IMR-90 (cell line): Measurements from ENCODE around the gene PTPN22. TPM values are rescaled to one million over a fixed set of nuclear protein-coding genes. Genes with fewer than 3 reads are reported as not detected.

Experiments used
- ATAC-seq: fragments of 200-7000 bp; cut with Tn5 transposase; 2 replicates; pipeline ENCODE4 v1.9.1; 2020; ENCODE audit warnings: low read depth, mild to moderate bottlenecking, moderate library complexity
- BruUV-seq: library from RNA; stranded (reverse); fragments of 400-500 nt; replicated peaks from 2 replicates; lab custom pipeline; 2021; lab: Mats Ljungman, UMichigan
- CTCF ChIA-PET: fragments of 300-600 bp; formaldehyde crosslinking; extraction: SDS; loops from one replicate; lab custom pipeline; 2021; ENCODE audit warnings: antibody characterized with exemption; lab: Yijun Ruan, JAX
- POLR2A ChIA-PET: fragments of 300-600 bp; sonication (Branson Sonifier 250); formaldehyde crosslinking; loops from one replicate; lab custom pipeline; 2022; ENCODE audit warnings: antibody characterized with exemption; ENCODE audit not compliant: unreplicated experiment; lab: Charles Lee
- DNase-seq: peaks from one replicate; pipeline ENCODE4 v3.0.0; 2013
- H2AFZ ChIP-seq: replicated peaks from 2 replicates; pipeline ENCODE3; 2013; ENCODE audit warnings: low read length, mild to moderate bottlenecking; ENCODE audit not compliant: poor library complexity
- H2AK5ac ChIP-seq: 2 replicates; pipeline ENCODE4 v1.6.1; 2013; ENCODE audit warnings: low read depth, low read length, inconsistent platforms
- H2AK9ac ChIP-seq: replicated peaks from 2 replicates; pipeline ENCODE3; 2013; ENCODE audit warnings: mild to moderate bottlenecking, low read depth, low read length, moderate library complexity; ENCODE audit not compliant: poor library complexity
- H2BK120ac ChIP-seq: 2 replicates; pipeline ENCODE4 v1.6.1; 2013; ENCODE audit warnings: low read depth, low read length, inconsistent platforms
- H2BK15ac ChIP-seq: 3 replicates; pipeline ENCODE4 v1.6.1; 2013; ENCODE audit warnings: low read depth, low read length, inconsistent platforms
- H2BK20ac ChIP-seq: 2 replicates; pipeline ENCODE4 v1.6.1; 2013; ENCODE audit warnings: low read depth, mild to moderate bottlenecking, inconsistent platforms, low read length, moderate library complexity
- H2BK5ac ChIP-seq: 2 replicates; pipeline ENCODE4 v1.6.1; 2013; ENCODE audit warnings: mild to moderate bottlenecking, low read depth, low read length, inconsistent platforms; ENCODE audit not compliant: poor library complexity, severe bottlenecking
- H3K14ac ChIP-seq: replicated peaks from 2 replicates; pipeline ENCODE4 v1.6.1; 2013; ENCODE audit warnings: low read depth, low read length, inconsistent platforms
- H3K18ac ChIP-seq: 2 replicates; pipeline ENCODE4 v1.6.1; 2013; ENCODE audit warnings: low read depth, low read length, control low read depth
- H3K23ac ChIP-seq: 2 replicates; pipeline ENCODE4 v1.6.1; 2013; ENCODE audit warnings: low read depth, low read length, inconsistent platforms
- H3K27ac ChIP-seq: 2 replicates; pipeline ENCODE4 v1.5.1; 2013; ENCODE audit warnings: mild to moderate bottlenecking, control low read depth, low read length; ENCODE audit not compliant: insufficient read depth
- H3K27me3 ChIP-seq: 2 replicates; pipeline ENCODE4 v1.6.1; 2013; ENCODE audit warnings: low read length; ENCODE audit not compliant: control insufficient read depth, insufficient read depth
- H3K36me3 ChIP-seq: 2 replicates; pipeline ENCODE4 v1.6.1; 2013; ENCODE audit warnings: low read length, mixed read lengths; ENCODE audit not compliant: control insufficient read depth, insufficient read depth
- H3K4ac ChIP-seq: 2 replicates; pipeline ENCODE4 v1.6.1; 2013; ENCODE audit warnings: low read depth, low read length, inconsistent platforms
- H3K4me1 ChIP-seq: 2 replicates; pipeline ENCODE4 v1.6.1; 2013; ENCODE audit warnings: low read length, mixed read lengths; ENCODE audit not compliant: control insufficient read depth, insufficient read depth
- H3K4me2 ChIP-seq: 2 replicates; pipeline ENCODE4 v1.6.1; 2013; ENCODE audit warnings: low read depth, mild to moderate bottlenecking, control low read depth, low read length, moderate library complexity
- H3K4me3 ChIP-seq: 2 replicates; pipeline ENCODE4 v1.5.1; 2013; ENCODE audit warnings: low read depth, mild to moderate bottlenecking, control low read depth, low read length, moderate library complexity; ENCODE audit not compliant: insufficient read depth
- H3K56ac ChIP-seq: 2 replicates; pipeline ENCODE4 v1.6.1; 2013; ENCODE audit warnings: low read length, inconsistent platforms; ENCODE audit not compliant: insufficient read depth; ENCODE audit errors: extremely low read depth
- H3K79me1 ChIP-seq, 2 experiments: 2 replicates each; pipeline ENCODE4 v1.6.1; 2013; ENCODE audit warnings: low read length in 2 of 2, inconsistent platforms in 1 of 2, low read depth in 1 of 2
- H3K9ac ChIP-seq: 2 replicates; pipeline ENCODE4 v1.6.1; 2013; ENCODE audit warnings: low read depth, low read length, control low read depth
- H3K9me1 ChIP-seq: 2 replicates; pipeline ENCODE4 v1.6.1; 2013; ENCODE audit warnings: low read length, inconsistent platforms; ENCODE audit not compliant: insufficient read depth
- H3K9me3 ChIP-seq: 2 replicates; pipeline ENCODE4 v1.6.1; 2013; ENCODE audit warnings: low read length; ENCODE audit not compliant: control insufficient read depth, insufficient read depth
- H4K20me1 ChIP-seq: 2 replicates; pipeline ENCODE4 v1.6.1; 2013; ENCODE audit warnings: low read length, inconsistent platforms; ENCODE audit not compliant: insufficient read depth
- H4K5ac ChIP-seq: 2 replicates; pipeline ENCODE4 v1.6.1; 2013; ENCODE audit warnings: mild to moderate bottlenecking, low read depth, low read length, control low read depth
- H4K8ac ChIP-seq, 2 experiments: 2 replicates each; pipeline ENCODE4 v1.6.1; 2013; ENCODE audit warnings: low read depth in 2 of 2, low read length in 2 of 2, control low read depth in 1 of 2, inconsistent platforms in 1 of 2
- H4K91ac ChIP-seq: 2 replicates; pipeline ENCODE4 v1.6.1; 2013; ENCODE audit warnings: low read depth, low read length, inconsistent platforms; ENCODE audit not compliant: insufficient read depth
- BHLHE40 ChIP-seq: fragments of 150-350 bp; IDR thresholded peaks from 2 replicates; pipeline ENCODE4 v1.6.1; 2016; ENCODE audit warnings: mild to moderate bottlenecking, low read depth, low read length
- CEBPB ChIP-seq: IDR thresholded peaks from 2 replicates; pipeline ENCODE4 v1.6.1; 2012; ENCODE audit warnings: low read depth, low read length, improper control_type of control experiment
- CHD1 ChIP-seq: IDR thresholded peaks from 2 replicates; pipeline ENCODE4 v1.6.1; 2012; ENCODE audit warnings: low read depth, low read length, improper control_type of control experiment
- MAFK ChIP-seq: IDR thresholded peaks from 2 replicates; pipeline ENCODE4 v1.6.1; 2012; ENCODE audit warnings: low read depth, low read length, improper control_type of control experiment
- MAZ ChIP-seq: IDR thresholded peaks from 2 replicates; pipeline ENCODE4 v1.6.1; 2012; ENCODE audit warnings: low read depth, mild to moderate bottlenecking, low read length, improper control_type of control experiment, moderate library complexity, borderline replicate concordance
- MXI1 ChIP-seq: IDR thresholded peaks from 2 replicates; pipeline ENCODE4 v1.6.1; 2012; ENCODE audit warnings: low read depth, mild to moderate bottlenecking, low read length, moderate library complexity, borderline replicate concordance
- NFE2L2 ChIP-seq: fragments of 150-350 bp; IDR thresholded peaks from 2 replicates; pipeline ENCODE4 v1.6.1; 2016; ENCODE audit warnings: low read depth, mild to moderate bottlenecking, low read length
- POLR2A ChIP-seq: IDR thresholded peaks from 2 replicates; pipeline ENCODE4 v1.6.1; 2012; ENCODE audit warnings: mild to moderate bottlenecking, low read depth, low read length
- RAD21 ChIP-seq: IDR thresholded peaks from 2 replicates; pipeline ENCODE4 v1.6.1; 2012; ENCODE audit warnings: low read length, improper control_type of control experiment
- RCOR1 ChIP-seq: IDR thresholded peaks from 2 replicates; pipeline ENCODE4 v1.6.1; 2012; ENCODE audit warnings: mild to moderate bottlenecking, low read length, improper control_type of control experiment; ENCODE audit not compliant: insufficient replicate concordance
- dilution Hi-C: fragments of 300-500 bp; cut with HindIII; formaldehyde crosslinking; loops from one replicate; pipeline ENCODE4 v1.14.3; 2018; ENCODE audit warnings: low sequenced_read_pairs; ENCODE audit not compliant: unreplicated experiment
- in situ Hi-C: fragments of 300-500 bp; cut with MboI; formaldehyde crosslinking; loops from 3 replicates; pipeline ENCODE4 v1.14.3; 2019; ENCODE audit warnings: low sequenced_read_pairs, inconsistent platforms, mixed read lengths
- intact Hi-C: fragments of 100-400 bp; cut with micrococcal nuclease; formaldehyde crosslinking; loops from 2 replicates; pipeline ENCODE4 v1.10.0; 2022
- polyA plus RNA-seq, 3 experiments: library from polyadenylated mRNA; depleted of rRNA; stranded (reverse); fragments of >200 nt; gene quantifications; 2 replicates each; pipeline ENCODE4 v1.2.3, GENCODE V29; 2012; ENCODE audit warnings: low replicate concordance in 1 of 3
- total RNA-seq: library from RNA; depleted of rRNA; stranded (reverse); fragments of >200 nt; gene quantifications from 2 replicates; pipeline ENCODE4 v1.2.3, GENCODE V29; 2012
- TF ChIP-seq, protein P1 (sequence below): fragments of 150-350 bp; IDR thresholded peaks from 2 replicates; pipeline ENCODE4 v1.6.1; 2017; ENCODE audit warnings: mild to moderate bottlenecking, antibody characterized with exemption, low read length, low read depth

Gene PTPN22
- total and polyA plus RNA-seq, 2 of the 4 experiments (the other 2 are of a cell fraction), result 0.14 to 0.18 TPM

- no peak overlapping the region for H4K91ac ChIP-seq
- H3K27me3 ChIP-seq, result no peaks in the 10 kb centered on the region
- no peak overlapping the region for H3K14ac ChIP-seq
- no peak overlapping the region for H3K27ac ChIP-seq
- peaks cover 6% of the 10 kb centered on the region for H3K36me3 ChIP-seq
- H3K4ac ChIP-seq, result no peak overlapping the region
- no peak overlapping the region for H3K18ac ChIP-seq
- dilution Hi-C loops (no loop called here), intact Hi-C loops (no loop called here), in situ Hi-C loops (no loop called here)
- TF ChIP-seq POLR2A (no peak), NFE2L2 (no peak), MAZ (no peak), RCOR1 (no peak), BHLHE40 (no peak), RAD21 (no peak), MAFK (no peak), MXI1 (no peak), CHD1 (no peak), CEBPB (no peak)
- TF ChIP-seq, protein P1, sequence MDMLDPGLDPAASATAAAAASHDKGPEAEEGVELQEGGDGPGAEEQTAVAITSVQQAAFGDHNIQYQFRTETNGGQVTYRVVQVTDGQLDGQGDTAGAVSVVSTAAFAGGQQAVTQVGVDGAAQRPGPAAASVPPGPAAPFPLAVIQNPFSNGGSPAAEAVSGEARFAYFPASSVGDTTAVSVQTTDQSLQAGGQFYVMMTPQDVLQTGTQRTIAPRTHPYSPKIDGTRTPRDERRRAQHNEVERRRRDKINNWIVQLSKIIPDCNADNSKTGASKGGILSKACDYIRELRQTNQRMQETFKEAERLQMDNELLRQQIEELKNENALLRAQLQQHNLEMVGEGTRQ, result no peak
- H3K9ac ChIP-seq, result no peak overlapping the region
- no peaks in the 10 kb centered on the region for H3K9me1 ChIP-seq
- no peak overlapping the region for H3K23ac ChIP-seq
- H2BK5ac ChIP-seq, result no peak overlapping the region
- H4K8ac ChIP-seq, result no peak overlapping the region
- H4K20me1 ChIP-seq, result no peaks in the 10 kb centered on the region
- H3K4me3 ChIP-seq, result no peak overlapping the region
- H4K5ac ChIP-seq, result no peak overlapping the region
- no peak overlapping the region for H3K4me2 ChIP-seq
- no peak overlapping the region for H2BK15ac ChIP-seq
- peaks cover 5 to 12% of the 10 kb centered on the region in 2 experiments for H3K79me1 ChIP-seq
- DNase-seq (no peak), ATAC-seq (no peak)
- H2AK5ac ChIP-seq, result no peak overlapping the region
- BruUV-seq, result no TSS peak
- H2BK120ac ChIP-seq, result no peak overlapping the region
- no peak overlapping the region for H2AFZ ChIP-seq
- H2BK20ac ChIP-seq, result no peak overlapping the region
- no peaks in the 10 kb centered on the region for H3K9me3 ChIP-seq
- ChIA-PET CTCF (no interaction called here), POLR2A (no interaction called here)
- no peak overlapping the region for H3K56ac ChIP-seq
- no peaks in the 10 kb centered on the region for H3K4me1 ChIP-seq
- H2AK9ac ChIP-seq, result no peak overlapping the region
These were observed 101.9 kb downstream of the PTPN22 start for GRCh38 chr1:113769601-113769970.
